ENCODE results near the gene GPR65.

Gene GPR65

GRCh38 chr14:88043529-88044443, 38.9 kb downstream of the GPR65 start:
- DNase-seq: no peak

GRCh38 chr14:88044444-88044758, 39.5 kb downstream of the GPR65 start:
- no peak for DNase-seq

- no peak for DNase-seq
Observed at GRCh38 chr14:88044776-88045446, 40.0 kb downstream of the GPR65 start.

GRCh38 chr14:88045705-88046104, 40.8 kb downstream of the GPR65 start:
- no peak for DNase-seq

GRCh38 chr14:88048351-88048750, 43.4 kb downstream of the GPR65 start:
- no peak for DNase-seq

- no peak for DNase-seq
Observed at GRCh38 chr14:88049266-88049665, 44.3 kb downstream of the GPR65 start.

- DNase-seq: no peak
Observed at GRCh38 chr14:88049936-88050335, 45.0 kb downstream of the GPR65 start.

GRCh38 chr14:88060576-88060975, 55.6 kb downstream of the GPR65 start:
- DNase-seq: no peak

GRCh38 chr14:88063811-88064210, 58.9 kb downstream of the GPR65 start:
- no peak for DNase-seq
